GF-D8 (cell line): ENCODE results near the gene SULT1C3.

ENCODE experiments used
- DNase-seq: peaks from one replicate; lab custom pipeline; 2025; lab: John Stamatoyannopoulos, UW

Gene SULT1C3

GRCh38 chr2:108239786-108240185, at the start of gene SULT1C3:
Gene SULT1C3 (plus strand): TSS chr2:108239968. CDS start chr2:108247195, 7,227 bp downstream.
- no peak for DNase-seq

- DNase-seq: no peak
These were observed 46.5 kb upstream of the SULT1C3 start for GRCh38 chr2:108193251-108193650.

GRCh38 chr2:108194409-108195132, 45.2 kb upstream of the SULT1C3 start:
- no peak for DNase-seq

GRCh38 chr2:108195133-108195439, 44.7 kb upstream of the SULT1C3 start:
- DNase-seq: no peak

- no peak for DNase-seq
These were observed 40.0 kb upstream of the SULT1C3 start for GRCh38 chr2:108199726-108200125.

- DNase-seq: no peak
These were observed 39.2 kb upstream of the SULT1C3 start for GRCh38 chr2:108200569-108200968.

GRCh38 chr2:108212671-108213070, 27.1 kb upstream of the SULT1C3 start:
- no peak for DNase-seq

GRCh38 chr2:108215794-108216211, 24.0 kb upstream of the SULT1C3 start:
- no peak for DNase-seq

- no peak for DNase-seq
These were observed 22.6 kb upstream of the SULT1C3 start for GRCh38 chr2:108217211-108217610.

- DNase-seq: no peak
These were observed 20.1 kb upstream of the SULT1C3 start for GRCh38 chr2:108219688-108220087.

- DNase-seq: no peak
These were observed 19.6 kb upstream of the SULT1C3 start for GRCh38 chr2:108220191-108220590.

GRCh38 chr2:108220942-108221541, 18.7 kb upstream of the SULT1C3 start:
- DNase-seq: no peak

GRCh38 chr2:108222261-108222660, 17.5 kb upstream of the SULT1C3 start:
- no peak for DNase-seq

- no peak for DNase-seq
These were observed 16.2 kb upstream of the SULT1C3 start for GRCh38 chr2:108223573-108223972.

GRCh38 chr2:108224022-108224421, 15.7 kb upstream of the SULT1C3 start:
- DNase-seq: no peak

- DNase-seq: no peak
These were observed 13.2 kb upstream of the SULT1C3 start for GRCh38 chr2:108226564-108226963.

GRCh38 chr2:108228006-108228405, 11.8 kb upstream of the SULT1C3 start:
- no peak for DNase-seq

- no peak for DNase-seq
These were observed 11.2 kb upstream of the SULT1C3 start for GRCh38 chr2:108228537-108228936.

- no peak for DNase-seq
These were observed 9.9 kb upstream of the SULT1C3 start for GRCh38 chr2:108229875-108230274.

- DNase-seq: no peak
These were observed 4.2 kb upstream of the SULT1C3 start for GRCh38 chr2:108235577-108235976.

- no peak for DNase-seq
These were observed 3.0 kb upstream of the SULT1C3 start for GRCh38 chr2:108236676-108237335.

GRCh38 chr2:108240966-108241365, 1.2 kb downstream of the SULT1C3 start:
- no peak for DNase-seq

- DNase-seq: no peak
These were observed 3.8 kb downstream of the SULT1C3 start for GRCh38 chr2:108243566-108243965.
